SK-N-SH (cell line): Measurements from ENCODE around the gene CNBD2. TPM values are rescaled to one million over a fixed set of nuclear protein-coding genes. Genes with fewer than 3 reads are reported as not detected.
"Not testable (repeated sequence)": the region's sequence is repeated elsewhere in the genome, so short reads cannot be mapped to it uniquely, and the experiment has no call there.

Source experiments
- CTCF ChIA-PET: fragments of 300-600, 350-600 bp; formaldehyde crosslinking; extraction: SDS; loops from one replicate; lab custom pipeline; 2021; lab: Yijun Ruan, JAX
- POLR2A ChIA-PET: fragments of 350-600 bp; sonication (Branson Sonifier 250); formaldehyde crosslinking; extraction: SDS; loops from one replicate; lab custom pipeline; 2020; ENCODE audit warnings: antibody characterized with exemption, inconsistent platforms; lab: Yijun Ruan, JAX
- DNase-seq: peaks from one replicate; pipeline ENCODE4 v3.0.0; 2012
- H2AFZ ChIP-seq: fragments of 200-600 bp; sonication (generic); 2 replicates; pipeline ENCODE4 v1.8.1; 2016; ENCODE audit warnings: antibody characterized with exemption, mild to moderate bottlenecking, low read depth
- H3F3A ChIP-seq: fragments of 200-600 bp; sonication (generic); replicated peaks from 2 replicates; pipeline ENCODE3; 2016; ENCODE audit warnings: antibody characterized with exemption, mild to moderate bottlenecking; ENCODE audit not compliant: insufficient read depth
- H3K27ac ChIP-seq, 2 experiments: fragments of 200-500 bp in 1 of 2; fragments of 200-600 bp in 1 of 2; sonication (Bioruptor generic) in 1 of 2; sonication (generic), shearing (Covaris generic) in 1 of 2; 2 replicates each; pipeline versions ENCODE4 v1.5.1 to v1.6.1; 2014 to 2016; ENCODE audit warnings: low read depth in 2 of 2, inconsistent platforms in 1 of 2, low read length in 1 of 2, mild to moderate bottlenecking in 1 of 2, mixed read lengths in 1 of 2
- H3K27me3 ChIP-seq: fragments of 200-600 bp; sonication (generic), shearing (Covaris generic); 2 replicates; pipeline ENCODE4 v1.6.1; 2016; ENCODE audit warnings: mixed run types; ENCODE audit not compliant: insufficient read depth
- H3K36me3 ChIP-seq, 2 experiments: fragments of 200-500 bp in 1 of 2; fragments of 200-600 bp in 1 of 2; sonication (Bioruptor generic) in 1 of 2; sonication (generic) in 1 of 2; replicated peaks in 1 of 2; 2 replicates each; pipeline versions ENCODE3 to v1.5.1; 2014 to 2016; ENCODE audit warnings: low read length in 1 of 2, mild to moderate bottlenecking in 1 of 2; ENCODE audit not compliant: insufficient read depth in 2 of 2, control insufficient read depth in 1 of 2
- H3K4me1 ChIP-seq, 2 experiments: fragments of 200-500 bp in 1 of 2; fragments of 200-600 bp in 1 of 2; sonication (Bioruptor generic) in 1 of 2; sonication (generic), shearing (Covaris generic) in 1 of 2; 2 replicates each; pipeline versions ENCODE4 v1.5.1 to v1.6.1; 2014 to 2016; ENCODE audit warnings: low read depth in 1 of 2, low read length in 1 of 2, mixed run types in 1 of 2; ENCODE audit not compliant: insufficient read depth in 2 of 2, control insufficient read depth in 1 of 2
- H3K4me2 ChIP-seq: fragments of 200-600 bp; sonication (generic), shearing (Covaris generic); 2 replicates; pipeline ENCODE4 v1.6.1; 2017; ENCODE audit warnings: mixed run types
- H3K4me3 ChIP-seq, 2 experiments: fragments of 200-500 bp in 1 of 2; fragments of 200-600 bp in 1 of 2; sonication (Bioruptor generic) in 1 of 2; sonication (generic), shearing (Covaris generic) in 1 of 2; 2 replicates each; pipeline versions ENCODE4 v1.5.1 to v1.8.1; 2014 to 2016; ENCODE audit warnings: low read depth in 2 of 2, inconsistent platforms in 1 of 2, low read length in 1 of 2, mild to moderate bottlenecking in 1 of 2, mixed read lengths in 1 of 2, moderate library complexity in 1 of 2
- H3K79me2 ChIP-seq: fragments of 200-600 bp; sonication (generic); 2 replicates; pipeline ENCODE4 v1.8.1; 2017; ENCODE audit warnings: mild to moderate bottlenecking; ENCODE audit not compliant: insufficient read depth
- H3K9ac ChIP-seq: fragments of 200-600 bp; sonication (generic); 2 replicates; pipeline ENCODE4 v1.6.1; 2017; ENCODE audit warnings: mixed run types
- H3K9me2 ChIP-seq: fragments of 200-600 bp; sonication (generic); 2 replicates; pipeline ENCODE4 v1.6.1; 2017; ENCODE audit warnings: mixed run types
- H3K9me3 ChIP-seq: fragments of 200-600 bp; sonication (generic); 2 replicates; pipeline ENCODE4 v1.6.1; 2017; ENCODE audit warnings: mixed run types, mild to moderate bottlenecking, moderate library complexity
- H4K20me1 ChIP-seq: fragments of 200-600 bp; sonication (generic); 2 replicates; pipeline ENCODE4 v1.6.1; 2017; ENCODE audit warnings: mild to moderate bottlenecking, mixed run types; ENCODE audit not compliant: insufficient read depth
- CHD2 ChIP-seq: fragments of 150-350 bp; IDR thresholded peaks from 2 replicates; pipeline ENCODE4 v1.6.1; 2018; ENCODE audit warnings: low read length; ENCODE audit not compliant: partially characterized antibody
- CTCF ChIP-seq: fragments of 200-600 bp; sonication (generic); IDR thresholded peaks from 2 replicates; pipeline ENCODE4 v1.6.1; 2017; ENCODE audit warnings: antibody characterized with exemption, mild to moderate bottlenecking, moderate library complexity
- MEF2A ChIP-seq: IDR thresholded peaks from 2 replicates; pipeline ENCODE4 v1.4.0; 2012; ENCODE audit warnings: low read depth, borderline replicate concordance
- MXI1 ChIP-seq: IDR thresholded peaks from 2 replicates; pipeline ENCODE4 v1.6.1; 2012; ENCODE audit warnings: mild to moderate bottlenecking, low read depth, low read length, improper control_type of control experiment
- POLR2AphosphoS5 ChIP-seq: IDR thresholded peaks from 2 replicates; pipeline ENCODE4 v1.6.1; 2012; ENCODE audit warnings: low read depth, low read length
- RAD21 ChIP-seq: IDR thresholded peaks from 2 replicates; pipeline ENCODE4 v1.6.1; 2012; ENCODE audit warnings: mild to moderate bottlenecking, low read length
- RCOR1 ChIP-seq: fragments of 150-350 bp; IDR thresholded peaks from 2 replicates; pipeline ENCODE4 v1.6.1; 2017; ENCODE audit warnings: antibody characterized with exemption, low read length
- SIN3A ChIP-seq: IDR thresholded peaks from 2 replicates; pipeline ENCODE4 v1.6.1; 2012; ENCODE audit warnings: low read depth, mild to moderate bottlenecking, low read length, moderate library complexity, borderline replicate concordance
- SMC3 ChIP-seq: IDR thresholded peaks from 2 replicates; pipeline ENCODE4 v1.6.1; 2012; ENCODE audit warnings: low read depth, low read length, improper control_type of control experiment
- WGBS: methylation state at CpG from one replicate; pipeline ENCODE4 v1.1.6; 2017; ENCODE audit warnings: low lambda C conversion rate; 5-methylcytosine and 5-hydroxymethylcytosine counted together
- polyA plus RNA-seq, 3 experiments: library from polyadenylated mRNA; depleted of rRNA; stranded (reverse); fragments of >200 nt; gene quantifications; 2 replicates each; pipeline ENCODE4 v1.2.3, GENCODE V29; 2012

Gene CNBD2
- polyA plus RNA-seq, 1 of the 3 experiments (the other 2 are of a cell fraction): 5.6 TPM

- TF ChIP-seq CHD2: peak; percentile 40
- no peak for TF ChIP-seq POLR2AphosphoS5
- no peak for TF ChIP-seq MEF2A
These were observed 24.4 kb downstream of the CNBD2 start (continued) for GRCh38 chr20:35992713-35993335.

- POLR2A ChIA-PET: interaction anchor here (1.0 kb wide), 2 partner anchors 70 to 144 kb away, joined by 3 to 8 read pairs; no protein-coding TSS in a partner anchor
- Histone ChIP-seq H3K9ac (no peak overlapping the region), H3K9me2 (no peaks in the 10 kb centered on the region), H3K4me3 (peak overlapping the region in 1 of 2 experiments; percentile 34; a peak in 1 of 4 replicates), H3K4me1 (no peaks in the 10 kb centered on the region), H3K79me2 (no peaks in the 10 kb centered on the region), H3K36me3 (no peaks in the 10 kb centered on the region), H3K27me3 (no peaks in the 10 kb centered on the region), H3K9me3 (peaks cover 3% of the 10 kb centered on the region; the same call in 1 of the 2 replicates), H2AFZ (peak overlapping the region; percentile 65; the same call in 1 of the 2 replicates), H3K27ac (no peak overlapping the region), H4K20me1 (no peaks in the 10 kb centered on the region), H3F3A (peaks cover 10% of the 10 kb centered on the region), H3K4me2 (no peak overlapping the region)
- peak; percentile 79 for DNase-seq
- no peak for TF ChIP-seq SIN3A
- no peak for TF ChIP-seq POLR2AphosphoS5
- peak; percentile 98 for TF ChIP-seq CTCF
- 0 out of 2 replicates have a peak, but pooled peaks have one; percentile 46 for TF ChIP-seq RCOR1
- peak; percentile 91 for TF ChIP-seq RAD21
- TF ChIP-seq SMC3: peak; percentile 99
- TF ChIP-seq MXI1: peak; percentile 39; the same call in 1 of the 2 replicates
- TF ChIP-seq CHD2: peak; percentile 30
- 14% methylated on average over 5 of the region's 6 CpGs for WGBS
- CTCF ChIA-PET: interaction anchor here (0.6 to 15.0 kb wide), 31 partner anchors 8 to 208 kb away, joined by 3 to 560 read pairs (median 4); partner anchors contain the start of gene SCAND1
These were observed 26.6 kb downstream of the CNBD2 start for GRCh38 chr20:35994994-35995453.

- CTCF ChIA-PET: interaction anchor here (1.1 to 15.0 kb wide), 5 partner anchors 11 to 206 kb away, joined by 3 to 560 read pairs (median 6); no protein-coding TSS in a partner anchor
- H3K36me3 ChIP-seq, H2AFZ ChIP-seq, H3K79me2 ChIP-seq, DNase-seq, H4K20me1 ChIP-seq, H3K9me3 ChIP-seq, H3K4me2 ChIP-seq, H3K4me1 ChIP-seq, H3K27me3 ChIP-seq, POLR2A ChIA-PET, H3K27ac ChIP-seq, H3F3A ChIP-seq, H3K9me2 ChIP-seq, H3K4me3 ChIP-seq, H3K9ac ChIP-seq: not testable (repeated sequence)
- WGBS: 80% methylated on average over 7 of the region's 8 CpGs
These were observed 28.1 kb downstream of the CNBD2 start for GRCh38 chr20:35996492-35996891.

DNA sequence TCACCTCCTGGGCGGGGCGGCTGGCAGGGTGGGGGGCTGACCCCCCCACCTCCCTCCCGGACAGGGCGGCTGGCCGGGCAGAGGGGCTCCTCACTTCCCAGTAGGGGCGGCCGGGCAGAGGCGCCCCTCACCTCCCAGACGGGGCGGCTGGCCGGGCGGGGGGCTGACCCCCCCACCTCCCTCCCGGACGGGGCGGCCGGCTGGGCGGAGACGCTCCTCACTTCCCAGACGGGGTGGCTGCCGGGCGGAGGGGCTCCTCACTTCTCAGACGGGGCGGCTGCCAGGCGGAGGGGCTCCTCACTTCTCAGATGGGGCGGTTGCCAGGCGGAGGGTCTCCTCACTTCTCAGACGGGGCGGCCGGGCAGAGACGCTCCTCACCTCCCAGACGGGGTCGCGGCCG, 32.9 kb downstream of the CNBD2 start:
- H3K9me2 ChIP-seq, H3K4me3 ChIP-seq, H3K27ac ChIP-seq, H2AFZ ChIP-seq, H3K79me2 ChIP-seq, POLR2A ChIA-PET, H3K4me1 ChIP-seq, H4K20me1 ChIP-seq, H3K4me2 ChIP-seq, CTCF ChIA-PET, H3K36me3 ChIP-seq, H3F3A ChIP-seq, H3K27me3 ChIP-seq, DNase-seq, H3K9ac ChIP-seq: not testable (repeated sequence)
- peaks cover 12% of the 10 kb centered on the region for H3K9me3 ChIP-seq
- no CpG with 5 or more reads among the region's 34 CpGs for WGBS
